Neuronal stem cell (in vitro differentiated cells): ENCODE measurements around the gene PRIMPOL.

Experiments used
- DNase-seq: peaks from one replicate; pipeline ENCODE4 v3.0.0-alpha.2; 2013; ENCODE audit warnings: low spot score
- H2AFZ ChIP-seq: one replicate; pipeline ENCODE4 v1.6.1; 2013; ENCODE audit warnings: mild to moderate bottlenecking, low read length, inconsistent platforms
- H2AK5ac ChIP-seq: 2 replicates; pipeline ENCODE4 v1.6.1; 2013; ENCODE audit warnings: low read depth, mild to moderate bottlenecking, inconsistent platforms, low read length, moderate library complexity, mixed read lengths
- H2BK120ac ChIP-seq: 2 replicates; pipeline ENCODE4 v1.6.1; 2013; ENCODE audit warnings: low read depth, mild to moderate bottlenecking, inconsistent platforms, low read length, moderate library complexity, mixed read lengths
- H2BK12ac ChIP-seq: one replicate; pipeline ENCODE4 v1.6.1; 2013; ENCODE audit warnings: low read length, inconsistent platforms
- H2BK15ac ChIP-seq: 2 replicates; pipeline ENCODE4 v1.6.1; 2013; ENCODE audit warnings: mild to moderate bottlenecking, low read length, inconsistent platforms, mixed read lengths
- H2BK5ac ChIP-seq: one replicate; pipeline ENCODE4 v1.6.1; 2013; ENCODE audit warnings: inconsistent platforms, mild to moderate bottlenecking, low read length, moderate library complexity
- H3K14ac ChIP-seq: one replicate; pipeline ENCODE4 v1.6.1; 2013; ENCODE audit warnings: low read length, inconsistent platforms
- H3K18ac ChIP-seq: 2 replicates; pipeline ENCODE4 v1.6.1; 2013; ENCODE audit warnings: low read length, inconsistent platforms
- H3K23ac ChIP-seq: 2 replicates; pipeline ENCODE4 v1.6.1; 2013; ENCODE audit warnings: low read depth, mild to moderate bottlenecking, mixed read lengths, low read length, inconsistent platforms; ENCODE audit not compliant: poor library complexity
- H3K27ac ChIP-seq: replicated peaks from 3 replicates; pipeline ENCODE4 v1.5.1; 2013; ENCODE audit warnings: low read length, inconsistent platforms
- H3K27me3 ChIP-seq, 3 experiments: 2 replicates each; pipeline ENCODE4 v1.6.1; 2013; ENCODE audit warnings: low read length in 3 of 3, mild to moderate bottlenecking in 2 of 3, inconsistent platforms in 1 of 3, low read depth in 1 of 3, mixed read lengths in 1 of 3, moderate library complexity in 1 of 3; ENCODE audit not compliant: control insufficient read depth in 3 of 3, insufficient read depth in 3 of 3
- H3K36me3 ChIP-seq, 2 donors: replicated peaks in 1 of 2; 2 replicates each; pipeline ENCODE4 v1.6.1; 2013; ENCODE audit warnings: low read length in 2 of 2; ENCODE audit not compliant: control insufficient read depth in 2 of 2, insufficient read depth in 2 of 2
- H3K4ac ChIP-seq: 2 replicates; pipeline ENCODE4 v1.6.1; 2013; ENCODE audit warnings: inconsistent platforms, mild to moderate bottlenecking, low read length, moderate library complexity
- H3K4me1 ChIP-seq, 2 donors: 1 replicate in 1 of 2; 2 replicates in 1 of 2; pipeline ENCODE4 v1.6.1; 2013; ENCODE audit warnings: low read length in 2 of 2, low read depth in 1 of 2; ENCODE audit not compliant: control insufficient read depth in 2 of 2, insufficient read depth in 1 of 2
- H3K4me2 ChIP-seq: one replicate; pipeline ENCODE4 v1.6.1; 2013; ENCODE audit warnings: mild to moderate bottlenecking, low read length, inconsistent platforms; ENCODE audit not compliant: insufficient read depth, poor library complexity, severe bottlenecking
- H3K4me3 ChIP-seq, 2 donors: 2 replicates each; pipeline ENCODE4 v1.5.1; 2013; ENCODE audit warnings: low read length in 2 of 2, mild to moderate bottlenecking in 2 of 2, inconsistent platforms in 1 of 2, moderate library complexity in 1 of 2
- H3K79me1 ChIP-seq: one replicate; pipeline ENCODE4 v1.6.1; 2013; ENCODE audit warnings: low read depth, mild to moderate bottlenecking, inconsistent platforms, low read length, moderate library complexity
- H3K9ac ChIP-seq: one replicate; pipeline ENCODE4 v1.6.1; 2013; ENCODE audit warnings: mild to moderate bottlenecking, low read depth, low read length, inconsistent platforms; ENCODE audit not compliant: poor library complexity
- H3K9me3 ChIP-seq, 2 donors: replicated peaks in 1 of 2; 2 replicates each; pipeline versions ENCODE3 to v1.6.1; 2013; ENCODE audit warnings: low read length in 2 of 2, mild to moderate bottlenecking in 2 of 2, inconsistent platforms in 1 of 2, low read depth in 1 of 2, mixed read lengths in 1 of 2, moderate library complexity in 1 of 2; ENCODE audit not compliant: control insufficient read depth in 2 of 2, insufficient read depth in 1 of 2
- H4K8ac ChIP-seq: one replicate; pipeline ENCODE4 v1.6.1; 2013; ENCODE audit warnings: low read depth, mild to moderate bottlenecking, inconsistent platforms, low read length, moderate library complexity
- H4K91ac ChIP-seq: one replicate; pipeline ENCODE4 v1.6.1; 2013; ENCODE audit warnings: low read length, low read depth, mild to moderate bottlenecking, inconsistent platforms; ENCODE audit not compliant: poor library complexity
- WGBS, 2 donors: extraction: QIAGEN DNeasy Blood & Tissue Kit; methylation state at CpG; one replicate each; pipeline ENCODE4 v1.1.7; 2013; ENCODE audit warnings: missing lambda C conversion rate in 2 of 2, mixed read lengths in 1 of 2; ENCODE audit not compliant: insufficient read length in 2 of 2, insufficient replicate concordance in 1 of 2; ENCODE audit errors: extremely low coverage in 2 of 2; 5-methylcytosine and 5-hydroxymethylcytosine counted together

PRIMPOL gene

GRCh38 chr4:184680698-184681097 lies 31.2 kb downstream of the PRIMPOL start:
- Histone ChIP-seq H2BK12ac (no peak overlapping the region), H3K27me3 (no peaks in the 10 kb centered on the region)
- no peak for DNase-seq

GRCh38 chr4:184681916-184682315 lies 32.4 kb downstream of the PRIMPOL start:
- H4K91ac ChIP-seq, result no peak overlapping the region
- H2AFZ ChIP-seq, result no peak overlapping the region
- no peak overlapping the region for H2BK5ac ChIP-seq
- DNase-seq, result no peak
- H2AK5ac ChIP-seq, result no peak overlapping the region
- H3K4me3 ChIP-seq, result no peak overlapping the region
- H2BK12ac ChIP-seq, result no peak overlapping the region
- no peak overlapping the region for H3K27ac ChIP-seq
- H3K36me3 ChIP-seq, result peaks cover 0 to 38% of the 10 kb centered on the region in 2 donors
- H2BK15ac ChIP-seq, result no peak overlapping the region
- H2BK120ac ChIP-seq, result no peak overlapping the region
- no peak overlapping the region for H3K23ac ChIP-seq
- no peaks in the 10 kb centered on the region for H3K4me1 ChIP-seq
- WGBS, 2 donors, result no CpG with 5 or more reads among the region's 1 CpG
- H3K9ac ChIP-seq, result no peak overlapping the region
- no peak overlapping the region for H3K14ac ChIP-seq
- H3K18ac ChIP-seq, result no peak overlapping the region
- H4K8ac ChIP-seq, result no peak overlapping the region
- no peak overlapping the region for H3K4ac ChIP-seq
- no peaks in the 10 kb centered on the region for H3K27me3 ChIP-seq
- H3K9me3 ChIP-seq, result peaks cover 2 to 8% of the 10 kb centered on the region in 2 donors
- no peak overlapping the region for H3K4me2 ChIP-seq
- no peaks in the 10 kb centered on the region for H3K79me1 ChIP-seq

More at GRCh38 chr4:184680698-184681097, 31.2 kb downstream of the PRIMPOL start:
- Histone ChIP-seq H2BK15ac (no peak overlapping the region), H3K9ac (no peak overlapping the region), H3K18ac (no peak overlapping the region), H3K4ac (no peak overlapping the region), H3K4me2 (no peak overlapping the region), H3K9me3 (peaks cover 2 to 8% of the 10 kb centered on the region in 2 donors), H3K23ac (no peak overlapping the region), H4K91ac (no peak overlapping the region), H3K14ac (no peak overlapping the region), H4K8ac (no peak overlapping the region), H2AFZ (no peak overlapping the region), H2BK5ac (no peak overlapping the region), H3K36me3 (peaks cover 0 to 32% of the 10 kb centered on the region in 2 donors), H3K4me3 (no peak overlapping the region), H2AK5ac (no peak overlapping the region), H3K4me1 (no peaks in the 10 kb centered on the region), H3K27ac (no peak overlapping the region), H2BK120ac (no peak overlapping the region), H3K79me1 (no peaks in the 10 kb centered on the region)
- no CpG with 5 or more reads among the region's 9 CpGs for WGBS, 2 donors

- peaks cover 0 to 1% of the 10 kb centered on the region in 2 donors for H3K4me1 ChIP-seq
- H4K8ac ChIP-seq, result no peak overlapping the region
- no peak for DNase-seq
- H3K27me3 ChIP-seq, result no peaks in the 10 kb centered on the region
- peaks cover 0 to 31% of the 10 kb centered on the region in 2 donors for H3K36me3 ChIP-seq
- H3K4ac ChIP-seq, result no peak overlapping the region
- no peak overlapping the region for H3K23ac ChIP-seq
- no peak overlapping the region for H2AFZ ChIP-seq
- no peak overlapping the region for H3K9ac ChIP-seq
- no peak overlapping the region for H3K27ac ChIP-seq
- H2BK120ac ChIP-seq, result no peak overlapping the region
- no peak overlapping the region for H2AK5ac ChIP-seq
- H2BK12ac ChIP-seq, result no peak overlapping the region
- peaks cover 0 to 1% of the 10 kb centered on the region in 2 donors for H3K9me3 ChIP-seq
- H3K79me1 ChIP-seq, result no peaks in the 10 kb centered on the region
- no peak overlapping the region for H4K91ac ChIP-seq
- H3K14ac ChIP-seq, result no peak overlapping the region
- no peak overlapping the region for H2BK15ac ChIP-seq
- H3K18ac ChIP-seq, result no peak overlapping the region
- no peak overlapping the region for H3K4me3 ChIP-seq
- no peak overlapping the region for H2BK5ac ChIP-seq
- WGBS, 2 donors, result no CpG with 5 or more reads among the region's 5 CpGs
- H3K4me2 ChIP-seq, result no peak overlapping the region
Observed at GRCh38 chr4:184684491-184685189, 35.1 kb downstream of the PRIMPOL start.

GRCh38 chr4:184688005-184688404 lies 38.5 kb downstream of the PRIMPOL start:
- WGBS, 2 donors, result no CpG with 5 or more reads among the region's 3 CpGs
- no peak overlapping the region for H3K23ac ChIP-seq
- H2BK120ac ChIP-seq, result no peak overlapping the region
- H3K9me3 ChIP-seq, result no peaks in the 10 kb centered on the region
- H3K4ac ChIP-seq, result no peak overlapping the region
- no peaks in the 10 kb centered on the region for H3K27me3 ChIP-seq
- H2AK5ac ChIP-seq, result no peak overlapping the region
- no peak for DNase-seq
- H3K36me3 ChIP-seq, result peaks cover 0 to 41% of the 10 kb centered on the region in 2 donors
- H2BK12ac ChIP-seq, result no peak overlapping the region
- H2BK5ac ChIP-seq, result no peak overlapping the region
- no peak overlapping the region for H3K18ac ChIP-seq
- no peak overlapping the region for H2AFZ ChIP-seq
- no peak overlapping the region for H2BK15ac ChIP-seq
- H4K91ac ChIP-seq, result no peak overlapping the region
- H4K8ac ChIP-seq, result no peak overlapping the region
- no peak overlapping the region for H3K14ac ChIP-seq
- peaks cover 0 to 1% of the 10 kb centered on the region in 2 donors for H3K4me1 ChIP-seq
- H3K4me2 ChIP-seq, result no peak overlapping the region
- no peak overlapping the region for H3K4me3 ChIP-seq
- H3K9ac ChIP-seq, result no peak overlapping the region
- no peak overlapping the region for H3K27ac ChIP-seq
- H3K79me1 ChIP-seq, result no peaks in the 10 kb centered on the region
